ENCODE measurements around the gene HS3ST5.
"Not testable (repeated sequence)": the region's sequence is repeated elsewhere in the genome, so short reads cannot be mapped to it uniquely, and the experiment has no call there.

HS3ST5 gene

GRCh38 chr6:114033606-114034005, 309.2 kb downstream of the HS3ST5 start:
- no peak for DNase-seq

GRCh38 chr6:114032721-114033120, 310.1 kb downstream of the HS3ST5 start:
- DNase-seq, result no peak

GRCh38 chr6:114030767-114031166, 312.1 kb downstream of the HS3ST5 start:
- DNase-seq, result no peak

GRCh38 chr6:114024746-114025145, 318.1 kb downstream of the HS3ST5 start:
- no peak for DNase-seq

GRCh38 chr6:114020196-114020595, 322.6 kb downstream of the HS3ST5 start:
- no peak for DNase-seq

GRCh38 chr6:114017146-114017545, 325.7 kb downstream of the HS3ST5 start:
- not testable (repeated sequence) for DNase-seq

- DNase-seq, result not testable (repeated sequence)
Measured at GRCh38 chr6:114014106-114014505, 328.7 kb downstream of the HS3ST5 start.

GRCh38 chr6:114011486-114011885, 331.3 kb downstream of the HS3ST5 start:
- DNase-seq, result not testable (repeated sequence)

- no peak for DNase-seq
Measured at GRCh38 chr6:114010540-114010939, 332.3 kb downstream of the HS3ST5 start.

GRCh38 chr6:114009192-114009591, 333.6 kb downstream of the HS3ST5 start:
- DNase-seq, result no peak

- no peak for DNase-seq
Measured at GRCh38 chr6:114008331-114008730, 334.5 kb downstream of the HS3ST5 start.

GRCh38 chr6:114007516-114007915, 335.3 kb downstream of the HS3ST5 start:
- no peak for DNase-seq
